ENCODE data around the gene RGS9BP. TPM values are rescaled to one million over a fixed set of nuclear protein-coding genes. Genes with fewer than 3 reads are reported as not detected.
"Not testable (repeated sequence)": the region's sequence is repeated elsewhere in the genome, so short reads cannot be mapped to it uniquely, and the experiment has no call there.

RGS9BP gene
- total RNA-seq, 1 donor from 2014 or later: 2.1 TPM

- intact Hi-C loops (cut with DNase I): no loop called here
- H3K9me3 ChIP-seq: no peaks in the 10 kb centered on the region
- H3K36me3 ChIP-seq: no peaks in the 10 kb centered on the region
- no peaks in the 10 kb centered on the region for H3K27me3 ChIP-seq (ENCODE audit: low read depth)
- DNase-seq (no peak), ATAC-seq (peak; percentile 5 to 11)
- peaks cover 71% of the 10 kb centered on the region for H3K4me1 ChIP-seq
- no peak for TF ChIP-seq CTCF (IDR thresholded peaks at IDR 0.05)
- H3K4me3 ChIP-seq: peak overlapping the region; percentile 88
- H3K27ac ChIP-seq: peak overlapping the region; percentile 92
Observed at GRCh38 chr19:32692727-32693061, 17.0 kb downstream of the RGS9BP start.

DNA sequence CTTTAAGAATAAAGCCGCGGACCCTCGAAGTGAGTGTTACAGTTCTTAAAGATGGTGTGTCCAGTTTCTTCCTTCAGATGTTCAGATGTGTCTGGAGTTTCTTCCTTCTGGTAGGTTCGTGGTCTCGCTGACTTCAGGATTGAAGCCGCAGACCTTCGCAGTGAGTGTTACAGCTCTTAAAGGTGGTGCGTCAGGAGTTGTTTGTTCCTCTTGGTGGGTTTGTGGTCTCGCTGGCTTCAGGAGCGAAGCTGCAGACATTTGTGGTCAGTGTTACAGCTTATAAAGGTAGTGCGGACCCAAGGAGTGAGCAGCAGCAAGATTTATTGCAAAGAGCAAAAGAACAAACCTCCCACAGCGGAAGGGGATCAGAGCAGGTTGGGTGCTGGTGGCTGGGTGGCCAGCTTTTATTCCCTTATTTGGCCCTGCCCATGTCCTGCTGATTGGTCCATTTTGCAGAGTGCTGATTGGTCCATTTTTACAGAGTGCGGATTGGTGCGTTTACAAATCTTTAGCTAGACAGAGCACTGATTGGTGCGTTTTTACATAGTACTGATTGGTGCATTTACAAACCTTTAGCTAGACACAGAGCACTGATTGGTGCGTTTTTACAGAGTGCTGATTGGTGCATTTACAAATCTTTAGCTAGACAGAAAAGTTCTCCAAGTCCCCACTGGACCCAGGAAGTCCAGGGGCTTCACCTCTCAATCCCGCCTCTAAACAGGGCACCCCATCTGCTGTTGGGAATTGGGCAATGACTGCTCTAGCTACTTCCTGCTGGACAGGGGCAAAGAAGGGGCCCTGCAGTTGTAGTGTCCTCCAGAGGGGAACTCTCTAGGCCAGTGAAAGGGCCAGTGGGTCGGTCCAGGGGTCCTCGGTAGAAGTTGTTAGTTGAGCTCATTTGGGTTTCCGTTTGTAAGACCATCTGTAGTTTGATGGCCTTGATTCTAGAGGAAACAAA, 17.8 kb downstream of the RGS9BP start:
- intact Hi-C loops (cut with DNase I); ATAC-seq; H3K27me3 ChIP-seq (ENCODE audit: low read depth); DNase-seq; H3K9me3 ChIP-seq; H3K36me3 ChIP-seq: not testable (repeated sequence)
- Histone ChIP-seq H3K4me1 (peaks cover 71% of the 10 kb centered on the region), H3K27ac (peak overlapping the region; percentile 92), H3K4me3 (peak overlapping the region; percentile 88)

DNA sequence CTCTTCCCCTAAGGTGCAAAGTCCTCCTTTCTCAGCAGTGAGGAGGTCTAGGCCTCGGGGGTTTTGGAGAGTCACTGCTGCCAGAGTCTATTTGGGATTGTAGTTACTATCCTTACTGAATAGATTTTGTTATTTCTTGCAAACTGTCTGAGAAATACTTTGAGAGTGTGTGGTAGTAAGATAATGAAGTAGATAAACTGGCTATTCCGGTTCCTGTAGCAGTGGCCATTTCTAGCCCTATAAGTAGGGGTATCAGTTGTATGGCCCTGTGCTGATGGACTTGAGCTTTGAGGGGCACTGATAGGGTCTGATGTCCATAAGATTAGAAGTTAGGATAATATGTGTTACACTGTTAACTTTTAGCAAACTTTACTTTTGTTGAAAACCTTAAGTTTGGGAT, 18.7 kb downstream of the RGS9BP start:
- Histone ChIP-seq H3K27ac (peak overlapping the region; percentile 92), H3K4me1 (peaks cover 71% of the 10 kb centered on the region), H3K4me3 (peak overlapping the region; percentile 88)
- ATAC-seq; intact Hi-C loops (cut with DNase I); DNase-seq; H3K36me3 ChIP-seq; H3K9me3 ChIP-seq; H3K27me3 ChIP-seq (ENCODE audit: low read depth): not testable (repeated sequence)

GRCh38 chr19:32694851-32695250, 19.2 kb downstream of the RGS9BP start:
- intact Hi-C loops (cut with DNase I); DNase-seq; ATAC-seq; H3K27me3 ChIP-seq (ENCODE audit: low read depth); H3K27ac ChIP-seq; H3K9me3 ChIP-seq: not testable (repeated sequence)
- peaks cover 68% of the 10 kb centered on the region for H3K4me1 ChIP-seq
- peaks cover 15% of the 10 kb centered on the region for H3K36me3 ChIP-seq
- H3K4me3 ChIP-seq: peak overlapping the region; percentile 88

- H3K4me1 ChIP-seq: peaks cover 62% of the 10 kb centered on the region
- H3K27me3 ChIP-seq (ENCODE audit: low read depth); intact Hi-C loops (cut with DNase I); ATAC-seq; H3K27ac ChIP-seq; DNase-seq; H3K9me3 ChIP-seq: not testable (repeated sequence)
- H3K4me3 ChIP-seq: peak overlapping the region; percentile 88
- H3K36me3 ChIP-seq: peaks cover 22% of the 10 kb centered on the region
Observed at GRCh38 chr19:32695506-32695905, 19.9 kb downstream of the RGS9BP start.

GRCh38 chr19:32696771-32697170, 21.1 kb downstream of the RGS9BP start:
- Histone ChIP-seq H3K4me1 (peaks cover 55% of the 10 kb centered on the region), H3K36me3 (peaks cover 22% of the 10 kb centered on the region)
- H3K9me3 ChIP-seq; H3K4me3 ChIP-seq; DNase-seq; intact Hi-C loops (cut with DNase I); ATAC-seq; H3K27ac ChIP-seq; H3K27me3 ChIP-seq (ENCODE audit: low read depth): not testable (repeated sequence)

GRCh38 chr19:32700129-32700528, 24.5 kb downstream of the RGS9BP start:
- H3K36me3 ChIP-seq: peaks cover 25% of the 10 kb centered on the region
- ATAC-seq; H3K27ac ChIP-seq; H3K4me3 ChIP-seq; intact Hi-C loops (cut with DNase I); H3K27me3 ChIP-seq (ENCODE audit: low read depth); DNase-seq: not testable (repeated sequence)
- peaks cover 39% of the 10 kb centered on the region for H3K4me1 ChIP-seq
- peaks cover 12% of the 10 kb centered on the region for H3K9me3 ChIP-seq

GRCh38 chr19:32702010-32702409, 26.4 kb downstream of the RGS9BP start:
- DNase-seq: no peak
- intact Hi-C loops (cut with DNase I): no loop called here
- ATAC-seq: peak; percentile 62 to 86
- peaks cover 20% of the 10 kb centered on the region for H3K4me1 ChIP-seq
- H3K9me3 ChIP-seq: peaks cover 12% of the 10 kb centered on the region
- H3K27ac ChIP-seq: no peak overlapping the region
- no peak overlapping the region for H3K4me3 ChIP-seq
- TF ChIP-seq CTCF (IDR thresholded peaks at IDR 0.05): no peak
- H3K27me3 ChIP-seq (ENCODE audit: low read depth): no peaks in the 10 kb centered on the region
- H3K36me3 ChIP-seq: peaks cover 27% of the 10 kb centered on the region

DNA sequence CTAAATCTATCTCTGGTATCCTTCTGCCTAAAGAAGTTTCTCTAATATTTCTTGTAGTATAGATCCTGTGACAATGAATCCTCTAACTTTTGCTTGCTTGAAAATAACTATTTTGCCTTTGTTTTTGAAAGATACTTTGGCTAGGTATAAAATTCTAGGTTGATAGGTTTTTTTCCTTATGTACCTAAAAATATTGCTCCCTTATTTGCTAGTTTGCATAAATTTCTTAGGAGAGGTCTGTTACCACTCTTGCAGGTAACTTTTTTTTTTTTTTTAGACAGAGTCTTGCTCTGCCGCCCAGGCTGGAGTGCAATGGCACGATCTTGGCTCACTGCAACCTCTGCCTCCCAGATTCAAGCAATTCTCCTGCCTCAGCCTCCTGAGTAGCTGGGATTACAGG, 28.4 kb downstream of the RGS9BP start:
- H3K4me3 ChIP-seq; H3K27me3 ChIP-seq (ENCODE audit: low read depth); intact Hi-C loops (cut with DNase I); ATAC-seq; H3K27ac ChIP-seq; DNase-seq: not testable (repeated sequence)
- Histone ChIP-seq H3K36me3 (peaks cover 18% of the 10 kb centered on the region), H3K9me3 (peaks cover 12% of the 10 kb centered on the region), H3K4me1 (peaks cover 13% of the 10 kb centered on the region)

Measured in lower lobe of right lung (tissue), 2 donors.